GM21717 (cell line): ENCODE measurements around the gene PSIP1.
"Not testable (repeated sequence)": the region's sequence is repeated elsewhere in the genome, so short reads cannot be mapped to it uniquely, and the experiment has no call there.

ENCODE experiments used
- ATAC-seq: cut with Tn5 transposase; IDR thresholded peaks from one replicate; pipeline ENCODE4 v1.9.1; 2021; ENCODE audit warnings: mild to moderate bottlenecking, moderate library complexity; ENCODE audit not compliant: unreplicated experiment

Gene PSIP1

DNA sequence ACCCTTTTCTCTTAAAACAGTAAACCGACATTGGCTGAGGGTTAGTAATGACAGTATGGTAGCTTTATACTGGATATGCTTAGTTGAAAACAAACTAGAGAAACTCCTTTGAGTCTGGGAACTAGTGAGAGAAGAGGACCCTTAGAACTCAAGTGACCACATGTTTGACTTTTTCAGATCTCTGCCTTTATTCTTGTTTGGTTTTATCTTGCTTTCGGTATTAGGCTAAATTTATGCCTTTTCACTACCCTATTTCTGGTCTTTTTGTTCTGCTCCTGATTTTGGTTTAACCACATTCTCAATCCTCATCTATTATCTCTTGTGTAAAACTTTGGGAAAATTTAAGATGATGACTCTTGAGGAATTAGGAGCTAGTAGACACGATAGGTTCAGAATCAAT is 77.1 kb downstream of the PSIP1 start:
- ATAC-seq: no peak

DNA sequence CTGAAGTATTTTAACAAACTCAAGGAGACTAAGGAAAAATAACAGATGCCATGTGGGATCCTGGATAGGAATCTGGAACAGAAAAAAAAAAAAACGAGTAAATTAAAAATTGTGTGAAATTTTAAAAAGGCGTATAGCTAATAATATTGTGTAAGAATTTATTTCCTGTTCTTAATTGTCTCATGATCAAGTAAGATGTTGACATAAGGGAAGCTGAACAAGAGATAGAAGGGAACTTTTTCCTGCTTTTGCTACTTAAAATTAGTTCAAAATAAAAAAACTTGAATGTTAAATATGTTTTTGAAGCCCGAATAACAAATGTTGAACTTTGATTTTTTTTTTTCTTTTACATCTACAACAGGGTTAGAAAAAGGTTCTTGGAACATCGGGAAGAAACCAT is 77.6 kb downstream of the PSIP1 start:
- no peak for ATAC-seq

DNA sequence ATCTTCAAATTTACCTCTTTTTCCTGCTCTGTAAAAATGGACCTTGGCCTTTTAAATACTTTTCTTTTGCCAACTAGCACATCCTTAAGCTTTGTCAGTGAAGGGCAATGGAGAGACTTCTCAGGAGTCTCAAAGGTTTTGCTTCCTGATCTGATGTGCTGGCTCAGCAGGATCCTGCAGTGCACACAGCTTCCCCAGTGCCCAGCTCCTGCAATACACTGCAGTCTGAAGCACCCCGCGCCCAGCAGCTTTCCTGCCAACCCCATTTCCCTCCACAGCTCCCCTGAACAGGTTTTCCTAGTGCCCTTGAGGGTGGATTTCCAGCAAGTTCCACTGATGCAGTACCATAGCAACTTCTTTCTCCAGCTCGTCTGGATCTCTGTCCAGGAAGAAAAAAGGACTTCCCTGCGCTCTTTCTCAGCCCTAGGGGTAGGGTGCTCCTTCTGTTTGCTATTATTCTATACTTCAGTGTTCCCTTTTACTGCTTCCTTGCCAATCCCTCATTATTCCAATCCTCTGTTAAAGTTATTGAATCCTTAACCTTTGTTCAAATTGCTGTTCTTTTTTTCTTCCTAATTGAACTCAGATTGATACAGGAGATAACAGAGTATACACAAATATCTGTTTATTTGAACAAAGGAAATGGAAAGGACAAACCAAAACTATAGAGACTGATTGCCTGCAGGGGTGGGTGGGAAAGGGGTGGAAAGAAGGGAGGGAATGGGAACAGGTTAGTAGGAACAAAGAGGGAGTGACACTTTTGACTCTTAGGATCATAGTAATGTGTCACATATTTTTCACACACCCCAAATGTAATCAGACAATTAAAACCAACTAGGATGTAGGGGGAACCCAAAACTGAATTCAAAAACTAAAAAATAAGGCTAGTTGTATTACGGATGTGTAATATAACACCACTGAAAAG is 79.6 kb downstream of the PSIP1 start:
- ATAC-seq: no peak

DNA sequence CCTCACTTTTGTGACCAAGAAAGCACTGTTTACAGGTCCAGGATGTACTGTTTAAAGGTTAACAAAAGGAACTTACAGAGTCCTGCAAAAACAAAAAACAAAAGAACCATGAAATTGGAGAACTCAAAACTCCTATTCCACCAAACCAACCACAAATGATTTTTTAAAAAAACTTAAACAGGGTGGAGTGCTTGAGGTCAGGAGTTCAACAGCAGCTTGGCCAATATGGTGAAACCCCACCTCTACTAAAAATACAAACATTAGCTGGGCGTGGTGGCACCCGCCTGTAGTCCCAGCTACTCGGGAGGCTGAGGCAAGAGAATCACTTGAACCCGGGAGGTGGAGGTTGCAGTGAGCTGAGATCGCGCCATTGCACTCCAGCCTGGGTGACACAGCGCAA is 83.1 kb downstream of the PSIP1 start:
- ATAC-seq: not testable (repeated sequence)

DNA sequence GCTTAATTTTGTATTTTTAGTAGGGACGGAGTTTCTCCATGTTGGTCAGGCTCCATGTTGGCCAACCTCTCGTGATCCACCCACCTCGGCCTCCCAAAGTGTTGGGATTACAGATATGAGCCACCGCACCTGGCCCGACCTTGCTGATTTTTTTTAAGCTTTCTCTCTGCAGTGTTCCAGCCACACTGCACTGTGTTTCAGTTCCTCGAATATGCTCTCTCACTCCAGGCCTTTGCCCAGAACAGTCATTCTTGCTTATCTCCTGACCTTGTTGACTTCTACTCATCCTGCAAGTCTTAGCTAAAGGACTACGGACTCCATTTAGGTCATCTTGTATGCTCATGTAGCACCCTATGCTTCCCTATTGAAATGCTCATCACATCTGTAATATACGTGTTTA is 84.8 kb downstream of the PSIP1 start:
- peak; percentile 49 for ATAC-seq

DNA sequence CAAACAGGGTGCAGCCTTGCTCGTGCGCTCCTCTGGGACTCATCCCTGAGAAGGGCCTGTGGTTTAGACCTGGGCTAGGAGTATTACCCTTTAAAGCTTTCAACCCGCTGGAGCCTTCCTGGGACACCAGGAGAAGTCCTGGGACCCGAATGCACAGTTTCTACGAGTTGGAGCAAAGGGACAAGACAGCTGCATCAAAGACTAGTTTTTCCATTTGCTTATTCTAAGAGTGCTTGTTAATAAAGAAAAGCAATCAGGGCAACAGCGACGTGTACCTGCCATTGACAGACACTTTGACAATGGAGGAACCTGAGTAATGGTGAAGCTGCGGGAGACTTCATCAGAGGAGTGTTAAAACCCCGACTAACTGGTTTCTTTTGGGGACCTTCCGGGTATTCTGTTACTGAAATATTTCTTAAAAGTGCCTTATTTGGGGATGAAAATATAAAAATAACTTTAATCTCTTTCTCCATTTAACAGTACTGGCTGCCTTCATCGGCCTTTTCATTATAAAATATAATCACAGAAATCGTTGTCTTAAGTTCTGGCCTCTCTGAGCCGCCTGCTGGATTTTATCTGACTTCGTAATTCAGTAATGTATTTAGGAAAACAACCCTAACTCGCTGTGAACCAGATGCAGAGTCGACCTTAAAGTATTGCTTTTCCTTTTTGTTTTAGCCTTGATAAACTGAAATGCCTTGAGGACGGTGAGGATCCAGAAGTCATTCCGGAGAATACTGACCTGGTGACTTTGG is 87.4 kb downstream of the PSIP1 start:
- ATAC-seq: peak; percentile 18

DNA sequence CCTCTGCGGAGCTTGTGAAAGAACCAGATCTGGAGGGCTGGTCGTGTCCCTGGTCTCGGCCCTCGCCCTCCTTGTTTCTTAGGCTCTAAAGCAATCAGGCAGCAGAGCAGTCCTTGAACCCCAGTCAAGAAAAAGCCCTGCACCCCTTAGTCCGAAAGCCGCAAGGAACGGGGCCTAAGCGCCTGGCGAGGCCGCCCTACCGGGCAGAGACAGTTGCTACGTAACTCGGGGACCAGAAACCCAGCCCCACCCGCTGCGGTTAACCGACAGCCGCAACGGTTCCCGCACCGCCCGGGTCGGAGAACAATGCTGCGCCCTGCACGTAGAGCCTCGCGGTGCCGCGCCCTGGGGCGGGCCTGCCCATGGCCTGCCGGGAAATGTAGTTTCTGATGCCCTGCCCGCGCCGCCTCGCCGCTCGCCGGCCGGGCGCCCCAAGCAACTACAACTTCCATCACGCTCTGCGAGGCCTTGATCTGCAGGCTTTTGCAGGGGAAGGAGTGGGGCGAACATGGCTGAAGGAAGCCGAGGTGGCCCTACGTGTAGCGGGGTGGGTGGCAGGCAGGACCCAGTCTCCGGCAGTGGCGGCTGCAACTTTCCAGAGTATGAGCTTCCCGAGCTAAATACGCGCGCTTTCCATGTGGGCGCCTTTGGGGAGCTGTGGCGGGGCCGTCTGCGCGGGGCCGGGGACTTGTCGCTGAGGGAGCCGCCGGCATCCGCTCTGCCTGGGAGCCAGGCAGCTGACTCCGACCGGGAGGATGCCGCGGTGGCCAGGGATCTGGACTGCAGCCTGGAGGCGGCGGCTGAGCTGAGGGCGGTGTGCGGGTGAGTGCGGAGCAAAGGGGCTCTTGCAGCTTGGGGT is 88.2 kb downstream of the PSIP1 start, which contains the start of gene SNAPC3:
TSS of gene SNAPC3 (plus strand) at position 505 of the 859 bp plus-strand sequence. CDS start at position 509, 4 bp downstream.
- peak; percentile 98 for ATAC-seq

DNA sequence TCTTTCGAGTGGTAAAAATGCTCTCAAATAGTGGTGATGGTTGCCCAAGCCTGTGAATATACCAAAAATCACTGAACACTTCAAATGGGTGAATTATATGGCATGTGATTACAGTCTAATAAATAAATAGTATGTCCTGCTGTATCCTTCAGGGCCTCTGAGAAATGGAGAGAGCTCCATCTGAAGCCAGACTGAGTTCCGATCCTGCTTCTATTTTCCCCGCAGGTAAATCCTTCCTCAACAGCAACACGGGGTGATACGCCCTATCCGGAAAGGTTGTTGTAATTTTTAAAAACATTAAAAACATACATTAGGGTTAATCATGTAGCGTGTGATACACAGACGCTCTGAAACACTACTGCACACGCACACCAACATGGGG is 88.8 kb downstream of the PSIP1 start:
- ATAC-seq: no peak

DNA sequence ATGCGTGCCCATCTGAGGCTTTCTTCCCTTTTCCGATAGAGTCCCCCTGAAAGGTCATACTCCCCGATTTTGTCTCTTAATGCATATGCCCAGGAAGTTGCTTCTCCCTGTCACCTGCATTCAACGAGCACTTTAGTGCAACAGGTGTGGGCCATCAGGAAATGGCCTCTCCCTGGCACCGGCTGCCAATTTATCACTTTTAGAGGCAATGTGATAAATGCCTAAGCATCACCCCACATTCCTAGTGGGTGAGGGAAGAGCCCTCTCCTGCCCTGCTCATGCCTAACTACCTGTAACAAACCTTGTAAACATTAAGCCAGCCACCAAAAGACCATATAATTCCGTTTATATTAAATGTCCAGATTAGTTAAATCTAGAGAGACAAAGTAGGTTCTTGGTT is 89.2 kb downstream of the PSIP1 start:
- ATAC-seq: no peak

DNA sequence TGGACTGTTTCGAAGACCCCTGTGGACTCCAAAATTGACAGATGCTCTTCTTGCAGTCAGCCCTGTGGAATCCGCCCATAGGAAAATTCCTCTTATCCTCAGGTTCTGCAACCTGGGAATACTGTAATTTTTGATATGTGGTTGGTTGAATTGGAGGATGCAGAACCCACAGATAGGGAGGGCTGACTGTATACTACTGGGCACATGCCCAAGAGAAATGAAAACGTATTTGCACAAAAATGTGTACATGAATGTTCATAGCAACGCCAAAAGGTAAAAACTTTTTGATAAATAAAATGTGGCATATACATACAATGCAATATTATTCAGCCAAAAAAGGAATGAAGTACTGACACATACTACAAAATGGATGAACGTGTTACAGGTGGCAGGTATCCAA is 90.0 kb downstream of the PSIP1 start:
- ATAC-seq: no peak

DNA sequence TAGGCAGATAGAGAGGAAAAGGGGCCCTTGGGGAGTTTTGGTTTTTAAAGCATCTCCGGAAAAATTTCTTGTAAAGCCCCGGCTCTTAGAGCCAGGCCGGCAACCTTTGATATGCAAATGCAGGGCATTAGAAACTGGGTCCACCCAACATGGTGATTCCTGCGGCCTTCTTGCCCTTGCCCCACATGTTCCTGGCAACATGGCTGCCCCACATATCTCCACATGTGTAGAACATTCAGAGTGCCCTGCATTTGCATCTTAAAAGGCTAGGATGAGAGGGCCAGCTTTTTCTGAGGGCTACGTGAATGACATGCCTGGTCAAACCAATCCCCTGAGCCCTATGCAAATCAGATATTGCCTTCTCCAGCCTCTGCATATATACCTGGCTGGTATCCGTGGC is 93.1 kb downstream of the PSIP1 start:
- no peak for ATAC-seq

DNA sequence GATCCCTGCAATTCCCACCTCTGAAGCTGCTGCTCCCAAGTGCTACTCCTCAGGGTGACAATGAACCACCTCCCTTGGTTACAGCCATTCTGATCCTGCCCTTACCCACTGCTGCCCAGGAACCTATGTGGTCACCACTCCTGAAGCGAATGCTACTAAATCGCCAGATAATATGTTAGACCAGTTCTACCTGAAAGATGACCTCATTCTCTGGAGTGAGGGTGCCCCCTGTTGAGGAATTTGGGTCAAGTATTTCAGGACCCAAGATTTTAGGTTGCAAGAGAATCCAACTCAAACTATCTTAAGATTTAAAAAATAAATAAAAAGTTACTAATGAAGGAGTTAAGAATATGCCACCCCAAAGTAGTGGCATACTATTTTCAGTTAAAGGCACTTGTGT is 93.9 kb downstream of the PSIP1 start:
- no peak for ATAC-seq
